T-helper 2 cell (primary cell): Measurements from ENCODE around the gene DLG2.
"Not testable (repeated sequence)": the region's sequence is repeated elsewhere in the genome, so short reads cannot be mapped to it uniquely, and the experiment has no call there.

Experiments
- DNase-seq, 5 experiments: peaks; one replicate each; pipeline versions ENCODE4 v3.0.0 to v3.0.0-alpha.2; 2012 to 2022

The DLG2 gene

DNA sequence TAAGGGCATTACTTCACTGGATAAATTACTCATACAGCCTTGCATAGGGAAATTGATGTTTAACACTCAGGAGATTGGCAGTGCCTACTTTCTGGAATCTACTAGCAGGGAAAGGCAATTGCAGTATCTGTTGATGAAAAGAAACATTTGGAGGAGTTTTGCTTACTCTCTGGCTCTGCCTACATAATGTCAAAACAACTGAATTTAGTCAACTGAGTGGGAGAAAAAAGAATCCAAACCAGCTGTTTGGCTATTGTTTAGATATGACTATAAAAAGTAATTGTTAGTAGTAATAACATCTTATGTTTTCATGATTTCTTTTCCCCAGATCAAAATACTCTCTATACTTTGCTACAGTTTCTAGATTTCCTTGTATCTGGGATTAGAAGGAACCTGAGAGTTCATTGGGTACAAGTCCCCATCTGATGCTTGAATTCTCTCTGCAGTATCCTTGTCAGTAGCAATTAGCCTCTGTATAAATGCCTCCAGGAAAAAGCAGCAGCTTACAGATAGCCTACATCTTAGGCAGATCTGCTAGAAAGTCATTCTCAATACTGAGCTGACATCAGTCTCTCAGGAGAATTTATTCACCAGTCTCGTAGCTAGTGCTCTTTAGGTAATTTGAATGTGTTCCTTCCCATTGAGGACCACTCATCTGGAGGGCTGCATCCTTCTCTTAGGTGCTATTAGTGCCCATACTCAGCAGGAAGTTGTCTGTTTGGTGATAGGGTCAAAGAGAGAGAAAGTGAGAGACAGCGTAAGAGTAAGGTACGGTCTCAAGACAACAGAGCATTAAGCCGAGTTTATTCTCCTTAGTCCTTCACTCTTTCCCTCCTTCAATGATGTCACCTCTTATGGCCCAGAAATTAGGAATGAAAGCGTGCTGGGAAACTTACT, 2155.1 kb downstream of the DLG2 start:
- DNase-seq: no peak

GRCh38 chr11:83467837-83468236, 2159.3 kb downstream of the DLG2 start:
- no peak for DNase-seq

DNA sequence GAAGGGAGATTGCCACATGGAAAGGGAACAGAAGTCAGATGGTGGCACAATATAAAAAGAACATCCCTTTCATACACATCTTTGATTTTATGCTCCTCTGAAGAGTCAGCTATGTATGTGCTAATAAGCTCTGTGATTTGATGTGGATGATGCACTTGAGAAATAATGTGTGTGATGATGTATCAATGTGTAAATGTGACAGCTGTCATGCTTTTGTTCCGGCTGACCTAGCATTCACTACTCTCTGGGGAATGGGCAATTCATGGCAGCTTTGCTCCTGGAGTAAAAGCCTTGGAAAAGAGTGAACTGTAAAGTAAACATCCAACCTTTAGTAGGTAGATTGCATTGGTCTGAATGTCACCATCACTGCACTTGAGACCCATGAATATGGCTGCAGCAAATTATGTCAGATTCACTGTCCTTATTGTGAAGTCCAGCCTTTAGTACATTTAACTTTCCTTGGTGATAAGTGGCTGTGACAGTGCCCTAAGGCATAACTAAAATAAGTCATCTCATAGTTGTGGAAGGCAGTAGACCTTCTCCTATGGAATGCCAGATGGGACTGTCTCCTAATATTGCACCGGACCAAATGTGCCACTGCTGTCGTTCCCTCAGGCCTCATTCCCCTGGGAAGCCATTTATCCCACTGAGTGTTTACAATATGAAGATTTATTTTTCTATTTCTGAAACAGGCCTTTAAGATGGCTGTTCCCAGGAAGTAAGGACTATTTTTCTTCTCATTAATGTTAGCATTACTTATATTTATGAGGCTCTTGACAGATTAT, 2162.8 kb downstream of the DLG2 start:
- DNase-seq: no peak

DNA sequence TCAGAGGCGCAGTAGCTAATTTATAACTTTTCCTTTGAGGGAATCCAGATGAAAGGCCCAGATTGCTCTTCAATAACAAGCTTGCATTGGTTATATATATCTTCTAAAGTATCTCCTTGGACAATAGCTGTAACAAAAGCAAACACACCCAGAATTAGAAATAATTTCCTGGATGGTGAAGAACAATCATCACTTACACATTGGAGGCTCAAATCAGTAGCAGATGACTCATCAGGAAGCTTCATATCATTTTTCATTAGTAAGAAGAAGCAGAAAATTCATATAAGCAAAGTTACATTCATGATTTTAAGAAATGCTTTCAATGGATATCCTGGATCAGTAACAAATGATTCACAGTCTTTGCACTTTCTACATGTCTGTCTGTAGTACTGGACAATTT, 2167.3 kb downstream of the DLG2 start:
- DNase-seq: no peak

- no peak for DNase-seq
These were observed 2170.6 kb downstream of the DLG2 start for GRCh38 chr11:83456566-83456965.

GRCh38 chr11:83456075-83456474, 2171.1 kb downstream of the DLG2 start:
- DNase-seq: no peak

DNA sequence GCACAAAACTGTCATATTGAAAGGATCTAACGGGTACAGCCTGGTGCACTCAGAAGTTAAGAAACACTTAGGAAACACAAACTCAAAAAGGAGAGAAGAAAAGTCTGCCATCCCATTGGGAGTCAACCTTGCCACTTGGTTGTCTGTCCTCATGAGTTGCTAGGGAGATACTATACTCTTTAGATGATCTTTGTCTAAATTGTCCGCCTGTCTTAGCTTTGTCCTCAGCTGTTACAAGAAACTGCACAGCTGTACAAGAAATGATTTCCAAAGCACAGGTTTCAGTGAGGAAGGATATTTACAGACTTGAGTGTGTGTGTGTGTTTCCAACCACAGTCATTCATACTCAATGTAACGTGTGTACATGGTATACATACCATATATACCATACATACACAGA, 2171.8 kb downstream of the DLG2 start:
- no peak for DNase-seq

DNA sequence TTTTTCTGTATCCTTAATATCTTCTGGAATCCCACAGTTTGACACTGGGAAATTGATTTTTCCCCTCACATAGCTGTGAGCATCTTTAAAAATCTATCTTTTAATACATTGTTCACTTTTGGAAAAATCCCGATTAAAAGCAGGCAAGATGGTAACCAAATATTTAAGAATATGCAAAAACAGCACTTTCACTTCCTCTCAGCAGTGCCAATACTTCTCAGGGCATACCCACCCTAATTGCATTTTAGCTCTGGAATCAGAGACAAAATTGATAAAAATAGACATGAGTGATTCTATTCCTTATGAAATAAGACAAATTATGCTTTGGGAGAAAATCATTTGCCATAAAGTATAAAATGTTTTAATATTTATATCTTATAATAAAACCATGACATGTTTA, 2172.5 kb downstream of the DLG2 start:
- no peak for DNase-seq

GRCh38 chr11:83449338-83449913, 2177.7 kb downstream of the DLG2 start:
- peak in 1 of 5 experiments; percentile 14 for DNase-seq

- no peak for DNase-seq
These were observed 2178.5 kb downstream of the DLG2 start for GRCh38 chr11:83448686-83449085.

GRCh38 chr11:83443880-83444279, 2183.3 kb downstream of the DLG2 start:
- DNase-seq: not testable (repeated sequence)

GRCh38 chr11:83441601-83442000, 2185.5 kb downstream of the DLG2 start:
- no peak for DNase-seq

DNA sequence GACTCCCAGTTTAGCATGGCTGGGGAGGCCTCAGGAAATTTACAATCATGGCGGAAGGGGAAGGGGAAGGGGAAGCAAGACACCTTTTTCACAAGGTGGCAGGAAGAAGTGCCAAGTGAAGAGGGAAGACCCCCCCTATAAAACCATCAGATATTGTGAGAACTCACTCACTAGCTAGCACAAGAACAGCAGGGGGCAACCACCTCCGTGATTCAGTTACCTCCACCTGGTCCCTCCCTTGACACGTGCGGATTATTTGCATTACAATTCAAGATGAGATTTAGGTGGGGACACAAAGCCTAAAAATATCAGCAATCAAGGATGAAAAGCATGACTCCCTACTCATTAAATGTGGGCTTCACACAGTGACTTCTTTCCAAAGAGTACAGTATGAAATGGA, 2186.0 kb downstream of the DLG2 start:
- no peak for DNase-seq

DNA sequence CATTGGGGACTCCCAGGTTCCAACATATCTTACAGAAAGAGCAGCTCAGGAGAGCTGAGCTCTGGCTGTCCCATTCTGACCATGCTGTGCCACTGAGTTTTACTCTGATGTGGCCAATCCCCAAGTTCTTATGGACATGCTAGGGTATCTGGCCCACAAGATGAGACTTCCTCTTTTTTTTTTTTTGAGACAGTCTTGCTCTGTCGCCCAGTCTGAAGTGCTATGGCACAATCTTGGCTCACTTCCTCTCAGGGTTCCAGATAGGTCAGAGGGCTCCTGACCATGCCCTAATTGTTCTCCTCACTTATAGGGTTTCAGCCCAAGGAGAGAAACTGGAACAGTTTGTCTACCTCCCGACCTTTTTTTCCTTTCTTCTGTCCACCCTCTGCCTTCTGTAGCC, 2188.7 kb downstream of the DLG2 start:
- no peak for DNase-seq

DNA sequence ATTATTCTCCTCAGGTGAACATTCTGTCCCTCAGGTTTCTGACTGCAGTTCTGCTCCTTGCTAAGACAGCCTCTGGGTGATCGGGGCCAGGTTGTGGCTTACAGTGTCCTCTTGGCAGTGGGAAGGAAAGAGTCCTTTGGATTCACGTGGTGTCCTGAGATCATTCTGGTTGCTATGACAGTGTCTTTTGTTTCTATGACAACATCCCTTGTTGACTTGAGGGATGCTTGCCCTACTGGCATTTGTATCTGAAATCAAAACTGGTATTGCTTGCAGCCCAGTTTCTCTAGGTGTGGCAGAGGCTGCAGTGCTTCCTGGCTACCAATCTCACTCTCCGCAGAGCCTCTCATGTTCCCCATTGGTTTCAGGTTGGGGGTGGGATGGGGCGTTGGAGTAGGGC, 2189.2 kb downstream of the DLG2 start:
- no peak for DNase-seq

DNA sequence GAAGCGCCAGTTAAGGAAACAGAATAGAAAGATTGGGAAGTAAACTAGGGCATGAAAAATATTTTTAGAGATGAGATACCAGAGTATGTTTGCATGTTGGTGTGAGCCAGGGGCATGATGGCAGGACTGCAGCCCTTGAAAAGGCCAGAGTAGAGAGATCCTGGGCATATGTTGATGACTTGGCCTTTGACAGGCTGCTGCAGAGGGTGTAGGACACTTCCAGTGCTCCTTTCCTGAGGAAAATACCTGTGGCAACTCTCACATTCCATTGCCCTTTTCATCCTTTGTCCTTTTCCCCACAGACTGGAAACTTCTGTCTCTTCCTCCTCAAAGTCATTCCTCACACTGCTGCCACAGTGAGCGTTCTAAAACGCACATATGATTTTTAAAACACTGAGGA, 2190.3 kb downstream of the DLG2 start:
- DNase-seq: no peak

GRCh38 chr11:83434812-83435211, 2192.3 kb downstream of the DLG2 start:
- DNase-seq: not testable (repeated sequence)

- no peak for DNase-seq
These were observed 2199.2 kb downstream of the DLG2 start for GRCh38 chr11:83427943-83428342.

DNA sequence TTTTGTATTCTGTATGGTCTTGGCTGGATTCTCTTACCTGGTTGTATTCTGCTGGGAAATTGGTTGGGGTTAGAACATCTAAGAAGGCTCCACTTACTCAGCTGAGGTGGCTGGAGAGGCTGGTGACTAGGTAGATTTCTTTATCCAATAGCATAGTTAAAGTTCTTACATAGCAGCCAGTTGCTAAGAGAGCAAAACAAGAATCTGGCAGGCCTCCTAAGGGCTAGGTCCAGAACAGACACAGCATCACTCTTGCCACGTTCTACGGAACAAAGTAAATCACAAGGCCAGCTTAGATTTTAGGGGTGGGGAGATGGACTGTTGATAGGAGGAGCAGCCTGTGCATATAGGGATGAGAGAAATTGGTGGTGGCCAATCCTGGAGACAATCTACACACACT, 2199.6 kb downstream of the DLG2 start:
- DNase-seq: no peak

GRCh38 chr11:83425137-83425466, 2202.0 kb downstream of the DLG2 start:
- DNase-seq: no peak

GRCh38 chr11:83424376-83425136, 2202.6 kb downstream of the DLG2 start:
- peak in 1 of 5 experiments; percentile 6 for DNase-seq

DNA sequence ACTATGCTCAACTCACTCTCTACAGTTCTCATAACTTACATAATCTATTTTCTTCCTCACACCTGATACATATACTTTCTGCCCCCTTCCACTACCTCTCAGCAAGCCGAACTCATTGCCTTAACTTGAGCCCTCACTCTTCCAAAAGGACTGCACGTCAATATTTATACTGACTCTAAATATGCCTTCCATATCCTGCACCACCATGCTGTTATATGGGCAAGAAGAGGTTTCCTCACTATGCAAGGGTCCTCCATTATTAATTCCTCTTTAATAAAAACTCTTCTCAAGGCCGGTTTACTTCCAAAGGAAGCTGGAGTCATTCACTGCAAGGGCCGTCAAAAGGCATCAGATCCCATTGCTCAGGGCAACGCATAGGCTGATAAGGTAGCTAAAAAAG, 2204.5 kb downstream of the DLG2 start:
- not testable (repeated sequence) for DNase-seq
